SW 1271 (cell line): ENCODE measurements around the gene ABCC9.

ENCODE experiments used
- DNase-seq, 2 experiments: peaks; one replicate each; lab custom pipeline; 2025; lab: John Stamatoyannopoulos, UW

Gene ABCC9

DNA sequence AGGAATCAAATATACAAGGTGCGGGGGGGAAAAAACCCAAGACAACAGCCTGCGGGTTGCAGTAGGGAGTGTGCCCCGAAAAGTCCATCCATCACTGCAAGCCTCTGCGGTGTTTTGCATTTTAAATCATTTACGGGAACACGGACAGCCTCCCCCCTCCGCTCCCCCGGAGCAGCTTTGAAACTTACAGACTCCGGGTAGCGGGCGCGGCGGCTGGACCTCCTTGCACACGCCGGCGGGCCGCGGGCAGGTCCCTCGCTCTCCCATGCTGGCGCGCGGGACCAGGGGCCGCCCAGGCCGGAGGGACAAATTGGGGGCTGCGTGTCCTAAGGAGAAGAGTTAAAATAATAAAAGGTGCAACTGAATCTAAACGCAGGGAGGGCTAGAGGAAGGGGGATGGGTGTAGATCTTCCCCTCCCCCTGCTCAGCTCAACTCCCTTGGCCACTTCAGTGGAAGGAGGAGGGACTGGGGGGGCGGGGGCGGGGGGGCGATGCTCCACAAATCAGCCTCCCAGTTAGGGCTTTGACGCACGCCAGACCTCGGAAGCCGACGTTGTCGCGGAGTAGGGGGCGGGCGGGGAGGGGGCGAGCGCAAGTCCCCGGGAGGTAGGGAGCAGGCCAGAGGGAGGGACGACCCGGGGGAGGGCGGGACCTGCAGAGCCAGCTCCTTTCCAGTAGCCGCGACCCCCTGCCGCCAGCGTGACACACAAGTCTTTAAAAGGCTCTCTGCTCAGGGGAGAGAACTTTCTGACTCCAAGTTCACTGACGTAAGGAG is 166.7 kb downstream of the ABCC9 start, which contains the start of gene KCNJ8:
Gene KCNJ8, minus strand, starts transcription at position 349 of the 775 bp plus-strand sequence. CDS start 1,090 bp downstream, outside the sequence.
- DNase-seq = no peak

DNA sequence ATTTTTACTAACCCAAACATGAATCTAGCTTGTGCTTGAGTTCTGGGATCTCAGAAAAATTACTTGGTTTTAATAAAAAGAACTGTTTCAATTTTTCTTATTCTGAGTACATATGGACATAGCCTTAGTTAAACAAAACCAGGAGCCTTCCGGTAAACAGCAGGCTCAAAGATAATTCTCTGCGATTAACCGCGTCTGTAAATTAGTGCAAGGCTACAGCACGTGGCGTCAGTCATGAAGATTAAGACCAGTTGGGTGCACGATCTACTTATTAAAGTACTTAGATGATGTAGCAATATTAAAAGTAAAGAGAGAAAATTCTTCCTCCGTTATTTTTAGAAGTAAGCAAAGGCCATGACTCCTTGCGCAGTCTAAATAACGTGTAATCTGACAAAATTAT is 167.4 kb downstream of the ABCC9 start:
- no peak for DNase-seq

DNA sequence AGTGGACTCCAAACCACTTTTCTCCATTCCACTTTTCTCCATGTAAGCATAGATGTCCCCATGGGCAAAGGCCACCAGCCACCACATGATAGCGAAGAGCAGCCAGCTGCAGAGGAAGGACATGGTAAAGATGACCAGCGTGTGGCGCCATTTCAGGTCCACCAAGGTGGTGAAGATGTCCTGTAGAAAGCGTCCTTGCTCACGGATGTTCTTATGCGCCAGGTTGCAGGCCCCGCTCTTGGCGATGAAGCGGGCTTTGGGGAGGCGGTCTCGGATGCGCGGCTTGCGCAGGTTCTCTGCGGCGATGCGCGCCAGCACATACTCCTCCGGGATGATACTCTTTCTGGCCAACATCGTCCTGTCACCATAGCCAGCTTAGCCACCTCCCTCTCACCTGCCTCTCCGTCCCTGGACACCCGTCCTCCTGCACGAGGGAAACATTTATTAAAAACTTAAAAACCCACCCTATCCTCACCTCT is 167.9 kb downstream of the ABCC9 start:
- DNase-seq = no peak

DNA sequence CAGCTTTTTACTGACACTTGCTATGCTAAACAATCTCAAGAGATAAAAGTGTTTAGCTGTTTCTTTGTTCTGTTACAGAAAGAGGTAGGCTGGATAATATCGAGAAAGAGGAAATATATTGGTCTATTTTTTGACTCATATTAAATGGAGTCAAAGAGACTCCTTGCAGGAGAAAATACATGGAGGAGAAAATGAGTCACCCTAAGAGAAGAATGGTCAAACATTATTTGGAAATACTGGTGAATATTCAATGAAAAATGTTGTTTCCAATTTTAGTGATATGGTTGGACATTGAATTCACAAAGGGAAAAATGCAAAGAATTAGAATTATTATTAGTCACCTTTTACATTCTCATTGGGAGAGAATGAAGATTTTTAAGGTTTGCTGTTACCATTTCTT is 169.9 kb downstream of the ABCC9 start:
- DNase-seq = no peak

DNA sequence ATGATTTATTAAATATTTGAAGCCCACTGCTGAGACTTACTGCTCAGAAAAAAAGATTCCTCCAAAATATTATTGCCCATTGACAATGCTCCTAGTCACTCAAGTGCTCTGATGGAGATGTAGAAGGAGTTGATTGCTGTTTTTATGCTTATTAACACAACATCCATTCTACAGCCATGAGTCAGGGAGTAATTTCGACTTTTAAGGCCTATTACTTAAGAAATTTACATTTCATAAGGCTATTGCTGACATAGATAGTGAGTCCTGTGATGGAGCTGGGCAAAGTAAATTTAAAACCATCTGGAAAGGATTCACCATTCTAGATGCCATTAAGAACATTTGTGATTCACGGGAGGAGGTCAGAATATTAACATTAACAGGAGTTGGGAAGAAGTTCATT is 171.9 kb downstream of the ABCC9 start:
- no peak for DNase-seq

DNA sequence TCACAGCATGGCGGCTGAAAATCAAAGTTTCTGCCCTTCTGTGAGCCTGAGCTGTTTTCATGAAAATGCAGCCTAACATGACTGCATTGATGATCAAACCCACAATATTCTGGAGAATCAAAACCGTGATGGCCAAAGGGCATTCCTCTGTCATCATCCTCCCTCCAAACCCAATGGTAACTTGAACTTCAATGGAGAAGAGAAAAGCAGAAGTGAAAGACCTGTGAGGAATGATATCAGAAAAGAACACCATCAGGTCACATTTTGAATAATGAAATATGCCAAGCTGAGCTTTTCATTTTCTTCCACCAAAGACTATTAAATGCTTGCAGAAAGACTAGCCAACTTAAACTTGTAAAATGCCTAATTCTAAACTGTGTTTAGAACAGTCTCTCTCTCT is 174.8 kb downstream of the ABCC9 start:
- no peak for DNase-seq

DNA sequence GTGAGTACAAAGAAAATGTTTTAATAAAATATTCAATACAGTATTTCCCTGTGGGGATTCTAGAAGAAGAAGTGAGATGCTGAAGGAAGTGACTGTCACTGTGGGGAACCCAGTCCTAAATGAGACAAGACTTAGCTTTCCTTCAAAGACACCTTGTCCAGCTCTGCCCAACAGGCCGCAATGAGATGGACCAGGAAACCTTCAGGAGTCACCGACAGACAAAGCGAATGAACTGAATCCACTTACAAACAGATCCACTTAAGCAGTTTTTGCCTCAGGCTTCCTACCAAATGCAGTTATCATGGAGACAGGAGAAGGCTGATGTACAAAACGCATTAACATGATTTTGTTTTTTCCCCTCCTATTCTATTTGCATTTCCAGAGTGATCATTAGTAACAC is 176.3 kb downstream of the ABCC9 start:
- no peak for DNase-seq

DNA sequence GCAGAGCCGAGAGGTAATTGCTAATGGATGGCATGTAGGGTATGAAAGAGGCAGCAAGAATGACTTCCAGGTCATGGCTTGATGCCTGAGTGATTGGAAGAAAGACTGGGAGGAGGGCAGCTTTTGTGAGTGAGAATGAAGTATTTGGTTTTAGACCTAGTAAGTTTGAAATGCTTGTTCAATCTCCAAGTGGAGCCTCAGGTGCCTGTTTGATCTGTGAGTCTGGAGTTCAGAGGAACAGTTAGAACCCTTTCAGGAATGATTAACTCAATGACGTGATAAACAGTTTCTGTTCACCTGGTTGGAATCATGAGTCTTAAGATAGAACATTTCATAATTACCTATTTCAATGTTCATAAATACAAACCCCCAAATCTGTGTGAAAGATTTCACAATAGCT is 177.2 kb downstream of the ABCC9 start:
- no peak for DNase-seq

DNA sequence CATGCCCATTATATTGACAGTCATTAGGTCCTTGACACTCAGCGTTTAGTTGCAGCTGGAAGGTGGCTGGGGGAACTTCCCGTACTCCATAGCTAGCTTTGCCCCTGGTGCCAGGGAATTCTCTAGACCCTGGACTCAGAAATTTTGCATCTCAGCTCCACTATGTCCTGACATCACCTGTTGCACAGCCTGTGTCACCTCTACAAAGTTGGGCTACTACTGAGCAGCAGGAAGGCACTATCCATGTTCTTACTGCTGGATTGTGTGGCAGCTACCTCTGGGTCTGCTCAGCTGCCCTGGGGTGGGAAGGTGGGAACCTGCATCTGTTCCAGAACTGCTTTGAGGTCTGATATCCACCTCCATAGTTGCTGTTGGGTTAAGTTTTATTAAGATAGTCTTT is 177.7 kb downstream of the ABCC9 start:
- no peak for DNase-seq

DNA sequence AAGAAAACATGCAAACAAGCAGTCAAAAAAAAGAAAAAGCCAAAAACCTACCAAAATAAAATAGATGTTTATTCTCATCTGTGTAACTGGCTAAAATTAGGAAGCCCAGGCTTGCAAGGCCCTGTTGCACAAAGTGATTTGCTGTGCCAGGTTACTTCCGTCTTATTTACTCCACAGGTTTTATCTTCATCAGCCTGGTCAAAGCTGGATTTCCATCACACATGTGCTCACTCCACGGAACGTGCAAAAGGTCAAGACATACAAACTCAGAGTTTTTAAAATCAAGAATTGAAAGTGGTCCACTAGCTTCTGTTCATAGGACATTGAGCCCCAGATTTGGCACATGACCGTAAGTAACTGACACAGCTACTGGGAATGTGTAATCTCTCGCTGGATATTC is 181.5 kb downstream of the ABCC9 start:
- no peak for DNase-seq

DNA sequence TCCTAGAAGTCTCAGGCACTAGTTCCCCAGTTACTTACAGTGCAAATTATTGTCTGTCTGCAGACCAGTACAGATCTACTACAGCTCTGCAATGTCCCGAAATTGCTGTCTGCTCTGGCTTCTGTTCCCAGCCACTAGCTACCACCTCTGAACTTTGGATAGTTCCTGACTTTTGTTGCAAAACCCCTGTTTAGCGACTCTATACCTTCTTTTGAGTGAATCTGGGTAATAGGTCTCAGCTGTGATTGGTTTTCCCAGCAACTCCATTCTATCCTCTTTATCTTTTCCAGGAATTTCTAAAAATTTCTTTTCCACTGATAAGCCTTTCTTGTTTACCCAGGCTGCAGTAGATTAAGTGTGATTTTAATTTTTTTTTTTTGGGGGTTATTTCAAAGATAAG is 183.5 kb downstream of the ABCC9 start:
- no peak for DNase-seq

DNA sequence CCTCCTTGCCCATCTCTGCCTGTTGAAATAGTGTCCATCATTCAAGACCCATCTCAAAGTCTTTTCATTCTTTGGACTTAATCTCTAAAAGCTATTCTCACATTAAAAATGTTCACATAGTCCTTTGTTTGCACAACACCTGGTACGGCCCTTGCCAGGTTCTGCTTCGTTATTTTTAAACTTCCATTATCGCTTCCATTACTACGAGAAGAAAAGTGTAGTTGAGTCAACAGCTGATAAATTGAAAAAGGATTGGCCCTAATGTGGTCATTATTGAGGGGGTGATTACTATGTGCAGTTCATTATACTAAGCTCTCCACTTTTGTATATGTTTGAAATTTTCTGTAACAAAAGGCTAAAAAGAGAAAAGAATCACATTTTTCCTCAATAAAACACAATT is 184.5 kb downstream of the ABCC9 start:
- no peak for DNase-seq

DNA sequence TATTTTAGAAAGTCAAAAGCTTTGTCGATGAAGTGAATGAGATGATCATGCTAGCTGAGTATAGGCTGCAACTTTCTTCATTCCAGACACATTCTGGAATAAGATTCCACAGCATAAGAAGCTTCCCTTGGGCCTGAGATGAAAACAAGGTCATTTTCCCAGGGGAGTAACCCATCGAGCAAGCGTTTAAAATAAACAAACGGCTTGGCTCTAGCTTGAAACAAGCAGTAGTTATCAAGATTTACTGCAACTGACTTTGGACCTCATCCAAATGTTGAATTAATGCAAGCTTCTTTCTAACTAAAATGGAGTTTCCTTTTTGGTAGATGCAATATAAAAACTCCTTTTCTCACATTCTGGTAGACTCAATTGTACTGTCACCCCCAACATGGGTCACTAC is 189.7 kb downstream of the ABCC9 start:
- DNase-seq = no peak
